T-helper 2 cell treated with Interferon-gamma antibody and Interleukin-4, amounts not matched to agents 100 ng/mL and 5 ng/mL, for 36 hours (primary cell): ENCODE measurements around the gene AGBL1. TPM values are rescaled to one million over a fixed set of nuclear protein-coding genes. Genes with fewer than 3 reads are reported as not detected.

Experiments
- intact Hi-C: fragments of 100-400 bp; cut with micrococcal nuclease; formaldehyde crosslinking; loops from one replicate; pipeline ENCODE4 v1.15.1; 2023
- total RNA-seq: library from RNA; stranded (reverse); gene quantifications from 2 replicates; pipeline ENCODE4 v1.2.3, GENCODE V29; 2022

AGBL1 gene
- total RNA-seq, 1 donor from 2014 or later, result not detected

- intact Hi-C loops, result loop anchor here (1.0 to 2.0 kb wide), 3 partner anchors 8 to 119 kb away; no protein-coding TSS in a partner anchor
Observed at GRCh38 chr15:86624261-86625036, 544.8 kb downstream of the AGBL1 start.

GRCh38 chr15:86629409-86630356 lies 550.0 kb downstream of the AGBL1 start:
- intact Hi-C loops, result no loop called here

GRCh38 chr15:86630946-86631345 lies 551.3 kb downstream of the AGBL1 start:
- intact Hi-C loops, result no loop called here

GRCh38 chr15:86634146-86634545 lies 554.5 kb downstream of the AGBL1 start:
- intact Hi-C loops, result no loop called here

GRCh38 chr15:86634992-86635638 lies 555.4 kb downstream of the AGBL1 start:
- intact Hi-C loops, result no loop called here

- intact Hi-C loops, result no loop called here
Observed at GRCh38 chr15:86644339-86644738, 564.7 kb downstream of the AGBL1 start.

GRCh38 chr15:86645925-86646500 lies 566.3 kb downstream of the AGBL1 start:
- intact Hi-C loops, result no loop called here

- intact Hi-C loops, result no loop called here
Observed at GRCh38 chr15:86647810-86648440, 568.3 kb downstream of the AGBL1 start.

- intact Hi-C loops, result no loop called here
Observed at GRCh38 chr15:86649277-86649676, 569.6 kb downstream of the AGBL1 start.

- intact Hi-C loops, result no loop called here
Observed at GRCh38 chr15:86650094-86650493, 570.4 kb downstream of the AGBL1 start.

GRCh38 chr15:86653344-86654197 lies 573.9 kb downstream of the AGBL1 start:
- intact Hi-C loops, result loop anchor here (2.0 kb wide), 2 partner anchors 29 to 43 kb away; no protein-coding TSS in a partner anchor

GRCh38 chr15:86654501-86654900 lies 574.8 kb downstream of the AGBL1 start:
- intact Hi-C loops, result loop anchor here (2.0 kb wide), 1 partner anchor 30 kb away; no protein-coding TSS in a partner anchor

GRCh38 chr15:86657305-86657704 lies 577.6 kb downstream of the AGBL1 start:
- intact Hi-C loops, result no loop called here

GRCh38 chr15:86659724-86660411 lies 580.2 kb downstream of the AGBL1 start:
- intact Hi-C loops, result no loop called here

GRCh38 chr15:86661580-86661979 lies 581.9 kb downstream of the AGBL1 start:
- intact Hi-C loops, result no loop called here

GRCh38 chr15:86663304-86663703 lies 583.6 kb downstream of the AGBL1 start:
- intact Hi-C loops, result no loop called here

- intact Hi-C loops, result no loop called here
Observed at GRCh38 chr15:86663979-86664378, 584.3 kb downstream of the AGBL1 start.

- intact Hi-C loops, result no loop called here
Observed at GRCh38 chr15:86664581-86664980, 584.9 kb downstream of the AGBL1 start.

- intact Hi-C loops, result no loop called here
Observed at GRCh38 chr15:86676002-86676401, 596.3 kb downstream of the AGBL1 start.
